Measurements from ENCODE around the gene COX19.
A peak's percentile ranks its signal among the peaks of the same experiment; 100 is the strongest.
"Not testable (repeated sequence)": the region's sequence is repeated elsewhere in the genome, so short reads cannot be mapped to it uniquely, and the experiment has no call there.

Gene COX19

DNA sequence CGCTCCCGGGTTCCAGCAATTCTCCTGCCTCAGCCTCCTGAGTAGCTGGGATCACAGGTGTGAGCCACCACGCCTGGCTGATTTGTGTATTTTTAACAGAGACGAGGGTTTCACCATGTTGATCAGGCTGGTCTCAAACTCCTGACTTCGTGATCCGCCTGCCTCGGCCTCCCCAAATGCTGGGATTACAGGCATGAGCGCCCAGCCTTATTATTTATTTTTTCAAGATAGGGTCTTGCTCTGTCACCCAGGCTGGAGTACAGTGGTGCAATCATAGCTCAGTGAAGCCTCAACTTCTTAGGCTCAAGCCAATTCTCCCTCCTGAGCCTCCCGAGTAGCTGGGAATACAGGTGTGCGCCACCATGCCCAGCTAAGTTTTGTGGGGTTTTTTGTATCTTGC, 15.6 kb downstream of the COX19 start:
- not testable (repeated sequence) for DNase-seq (ENCODE audit: low read depth, low spot score); H3K4me1 ChIP-seq (ENCODE audit: control insufficient read depth, insufficient read depth, low read length); H3K27me3 ChIP-seq (ENCODE audit: control insufficient read depth, insufficient read depth, low read length); H3K36me3 ChIP-seq (ENCODE audit: control insufficient read depth, insufficient read depth, low read length); H3K4me3 ChIP-seq (ENCODE audit: low read length); H3K27ac ChIP-seq (ENCODE audit: low read length); H3K9me3 ChIP-seq (ENCODE audit: control insufficient read depth, insufficient read depth, low read length)
- WGBS (ENCODE audit: insufficient coverage, insufficient read length), result no CpG with 5 or more reads among the region's 10 CpGs

DNA sequence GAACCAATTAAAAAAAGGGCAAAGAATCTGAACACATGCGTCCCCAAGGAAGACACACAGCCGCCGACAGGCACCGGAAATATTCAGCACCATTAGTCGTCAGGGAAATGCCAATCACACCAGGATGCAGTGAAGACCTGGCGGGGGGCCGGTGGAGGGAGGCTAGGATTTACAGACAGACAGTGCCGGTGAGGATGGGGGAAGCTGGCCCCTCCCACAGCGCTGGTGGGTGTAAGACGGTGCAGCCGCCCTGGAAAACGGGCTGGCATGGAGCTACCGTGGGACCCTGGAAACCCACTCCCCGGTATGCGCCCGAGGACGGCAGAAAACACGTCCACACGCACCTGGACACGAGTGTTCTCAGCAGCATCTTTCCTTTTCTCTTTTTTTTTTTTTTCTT, 16.1 kb downstream of the COX19 start:
- Histone ChIP-seq H3K4me1 (ENCODE audit: control insufficient read depth, insufficient read depth, low read length) (peaks cover 6% of the 10 kb centered on the region; the same call in 1 of the 2 replicates), H3K9me3 (ENCODE audit: control insufficient read depth, insufficient read depth, low read length) (no peaks in the 10 kb centered on the region), H3K36me3 (ENCODE audit: control insufficient read depth, insufficient read depth, low read length) (no peaks in the 10 kb centered on the region), H3K4me3 (ENCODE audit: low read length) (no peak overlapping the region), H3K27ac (ENCODE audit: low read length) (no peak overlapping the region), H3K27me3 (ENCODE audit: control insufficient read depth, insufficient read depth, low read length) (peaks cover 2% of the 10 kb centered on the region; the same call in 1 of the 2 replicates)
- no CpG with 5 or more reads among the region's 20 CpGs for WGBS (ENCODE audit: insufficient coverage, insufficient read length)
- DNase-seq (ENCODE audit: low read depth, low spot score), result no peak

DNA sequence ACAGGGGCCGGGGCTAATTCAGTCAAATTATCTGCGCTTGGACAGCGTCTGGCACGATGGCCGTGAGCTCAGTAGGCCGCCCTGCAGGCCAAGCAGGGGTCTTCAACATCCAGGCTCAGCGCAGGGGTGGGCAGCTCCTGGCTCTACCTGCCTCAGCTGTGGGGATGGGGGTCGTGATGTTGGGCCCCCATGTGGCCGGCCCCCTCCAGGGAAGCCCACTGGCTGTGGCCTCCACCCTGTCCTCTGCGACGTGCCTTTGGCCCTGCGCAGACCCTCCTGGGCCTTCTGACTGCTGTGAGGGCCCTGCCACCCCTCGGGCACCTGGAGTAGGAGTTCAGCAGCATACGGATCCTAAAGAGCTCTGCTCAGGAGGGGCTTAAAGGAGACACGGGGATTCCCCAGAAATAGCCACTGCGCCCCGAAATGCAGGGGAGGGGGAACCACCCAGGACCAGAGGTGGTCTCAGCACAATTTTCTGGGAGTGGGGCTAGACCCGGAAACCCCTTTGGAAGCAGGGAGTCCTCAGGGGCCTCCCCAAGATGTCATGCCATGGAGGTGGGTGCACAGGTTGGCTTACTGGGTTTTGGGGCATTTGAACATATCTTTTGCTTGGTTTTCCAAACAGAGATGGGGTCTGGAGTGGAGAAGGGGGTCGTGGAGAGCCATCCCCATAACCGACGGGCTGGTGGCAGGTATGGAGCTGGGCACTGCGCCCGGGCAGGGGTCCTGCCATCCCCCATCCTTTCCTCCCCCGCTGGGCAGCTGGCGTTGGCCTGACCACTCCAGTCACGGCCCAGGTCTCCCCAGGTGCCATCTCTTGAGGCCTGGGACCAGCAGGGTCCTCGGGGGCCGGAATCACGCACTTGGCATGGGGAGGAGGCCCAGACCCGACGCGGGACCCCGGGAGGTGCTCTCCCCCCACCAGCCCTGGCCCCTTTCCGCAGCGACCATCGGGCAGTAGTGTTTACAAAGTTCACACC, 16.8 kb downstream of the COX19 start:
- Histone ChIP-seq H3K9me3 (ENCODE audit: control insufficient read depth, insufficient read depth, low read length) (no peaks in the 10 kb centered on the region), H3K27ac (ENCODE audit: low read length) (no peak overlapping the region), H3K4me1 (ENCODE audit: control insufficient read depth, insufficient read depth, low read length) (peaks cover 6% of the 10 kb centered on the region; the same call in 1 of the 2 replicates), H3K27me3 (ENCODE audit: control insufficient read depth, insufficient read depth, low read length) (peaks cover 2% of the 10 kb centered on the region; the same call in 1 of the 2 replicates), H3K36me3 (ENCODE audit: control insufficient read depth, insufficient read depth, low read length) (no peaks in the 10 kb centered on the region), H3K4me3 (ENCODE audit: low read length) (no peak overlapping the region)
- DNase-seq (ENCODE audit: low read depth, low spot score), result no peak
- WGBS (ENCODE audit: insufficient coverage, insufficient read length), result no CpG with 5 or more reads among the region's 36 CpGs

DNA sequence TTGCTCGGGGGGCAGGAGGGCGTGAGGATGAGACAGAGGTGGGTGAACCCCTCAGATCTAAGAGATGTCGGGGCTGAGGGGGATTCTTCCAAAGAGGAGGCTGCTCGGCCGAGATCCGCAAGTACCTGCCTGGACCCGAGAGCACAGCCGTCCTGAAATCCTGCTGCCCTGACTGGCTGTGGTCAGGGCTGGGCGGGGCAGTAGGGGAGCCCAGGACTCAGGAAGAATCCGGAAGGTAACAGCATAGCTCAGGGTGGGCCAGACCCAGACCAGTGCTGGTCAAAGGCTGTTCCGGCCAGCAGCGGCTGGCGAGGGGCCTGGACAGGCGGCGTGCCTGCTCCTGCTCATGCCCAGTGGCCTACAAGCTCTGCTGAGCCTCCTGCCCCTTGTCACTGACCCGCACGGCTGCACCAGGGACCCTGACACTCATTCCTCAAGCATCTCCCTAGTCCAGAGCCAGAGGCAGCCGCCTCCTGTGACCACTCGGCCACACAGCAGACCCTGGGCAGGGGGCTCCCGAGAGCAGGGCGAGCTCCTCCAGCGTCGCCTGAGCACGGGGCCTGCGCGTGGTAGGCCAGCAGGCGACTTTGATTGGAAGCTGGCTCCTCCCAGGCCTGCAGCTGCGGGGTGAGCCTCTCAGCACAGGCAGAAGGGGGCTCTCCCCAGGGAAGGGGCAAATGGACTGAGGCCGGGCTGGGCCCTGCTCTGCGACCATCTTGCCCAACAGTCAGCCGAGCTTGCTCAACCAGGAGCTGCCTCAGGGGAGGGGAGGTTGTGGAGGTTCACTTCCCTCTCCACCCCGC, 17.7 kb downstream of the COX19 start:
- DNase-seq (ENCODE audit: low read depth, low spot score), result no peak
- no CpG with 5 or more reads among the region's 32 CpGs for WGBS (ENCODE audit: insufficient coverage, insufficient read length)

DNA sequence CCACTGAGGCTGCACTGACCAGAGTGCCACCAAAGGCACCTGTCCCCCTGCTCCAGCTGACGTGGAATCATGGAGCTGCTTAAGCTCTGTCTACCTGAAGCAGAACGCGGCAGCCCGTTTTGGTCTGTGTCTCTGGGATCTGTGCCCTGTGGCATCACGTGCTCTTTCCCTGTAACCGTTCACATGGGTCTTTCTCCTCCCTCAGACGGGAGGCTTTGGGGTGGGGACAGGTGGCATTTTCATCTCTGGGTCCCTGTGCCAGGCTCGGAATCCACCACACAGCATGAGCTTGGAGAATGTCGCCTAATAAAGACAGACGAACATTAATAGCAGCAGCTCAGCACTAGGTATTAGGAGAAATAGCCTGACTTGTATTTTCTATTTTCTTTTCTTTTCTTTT, 19.3 kb downstream of the COX19 start:
- DNase-seq (ENCODE audit: low read depth, low spot score), result no peak
- Histone ChIP-seq H3K27me3 (ENCODE audit: control insufficient read depth, insufficient read depth, low read length) (peaks cover 2% of the 10 kb centered on the region; the same call in 1 of the 2 replicates), H3K4me1 (ENCODE audit: control insufficient read depth, insufficient read depth, low read length) (peaks cover 4% of the 10 kb centered on the region; the same call in 1 of the 2 replicates), H3K9me3 (ENCODE audit: control insufficient read depth, insufficient read depth, low read length) (no peaks in the 10 kb centered on the region), H3K27ac (ENCODE audit: low read length) (no peak overlapping the region), H3K36me3 (ENCODE audit: control insufficient read depth, insufficient read depth, low read length) (no peaks in the 10 kb centered on the region), H3K4me3 (ENCODE audit: low read length) (no peak overlapping the region)
- WGBS (ENCODE audit: insufficient coverage, insufficient read length), result no CpG with 5 or more reads among the region's 10 CpGs

More for the DNA sequence above, 17.7 kb downstream of the COX19 start:
- Histone ChIP-seq H3K4me1 (ENCODE audit: control insufficient read depth, insufficient read depth, low read length) (peaks cover 4% of the 10 kb centered on the region; the same call in 1 of the 2 replicates), H3K36me3 (ENCODE audit: control insufficient read depth, insufficient read depth, low read length) (no peaks in the 10 kb centered on the region), H3K4me3 (ENCODE audit: low read length) (no peak overlapping the region), H3K9me3 (ENCODE audit: control insufficient read depth, insufficient read depth, low read length) (no peaks in the 10 kb centered on the region), H3K27ac (ENCODE audit: low read length) (no peak overlapping the region), H3K27me3 (ENCODE audit: control insufficient read depth, insufficient read depth, low read length) (peaks cover 2% of the 10 kb centered on the region; the same call in 1 of the 2 replicates)

DNA sequence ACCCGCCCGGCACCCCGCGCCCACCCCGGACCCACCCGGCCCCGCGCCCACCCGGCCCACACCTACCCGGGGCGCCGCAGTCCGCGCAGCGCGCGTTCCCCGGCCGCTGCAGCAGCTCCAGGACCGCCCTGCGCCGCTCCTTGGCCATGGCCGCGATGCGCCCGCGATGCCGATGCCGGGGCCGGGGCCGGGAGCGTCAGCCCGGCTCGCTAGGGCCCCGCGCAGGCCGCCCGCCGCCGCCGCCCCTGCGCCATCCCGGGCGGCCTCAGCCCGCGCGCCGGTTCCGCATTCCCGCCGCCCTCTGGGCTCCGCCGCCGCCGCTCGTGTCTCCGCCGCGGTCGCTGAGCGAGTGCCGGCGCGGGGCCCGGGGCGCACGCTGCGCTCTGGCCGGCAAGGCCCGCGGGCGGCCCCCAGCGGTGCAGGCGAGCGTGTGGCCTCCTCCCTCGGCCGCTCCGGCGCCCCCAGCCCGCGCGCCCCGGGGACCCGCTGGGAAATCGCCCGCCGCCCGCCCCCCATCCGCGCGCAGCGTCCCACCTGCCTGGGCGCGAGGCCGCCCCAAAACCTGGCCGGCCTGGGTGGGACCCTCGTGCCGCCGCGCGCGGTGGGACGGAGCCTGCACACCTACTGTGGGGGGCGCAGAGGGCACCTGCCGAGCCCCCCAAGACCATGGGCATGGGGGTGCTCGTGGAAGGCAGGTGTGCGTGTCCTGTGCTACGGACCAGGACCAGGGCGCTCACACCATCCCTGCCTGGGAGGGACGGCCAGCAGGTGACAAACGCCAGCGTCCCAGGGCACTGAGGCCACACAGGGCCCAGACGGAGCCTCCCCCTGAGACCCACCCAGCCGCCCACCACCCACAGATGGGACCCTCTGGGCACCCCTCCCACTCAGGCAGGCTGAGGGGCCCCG, 20.8 kb downstream of the COX19 start, which contains the start of gene ADAP1:
ADAP1 (minus strand) TSS at position 351 of the 909 bp plus-strand sequence; CDS start at position 148, 203 bp downstream.
- Histone ChIP-seq H3K36me3 (ENCODE audit: control insufficient read depth, insufficient read depth, low read length) (no peaks in the 10 kb centered on the region), H3K9me3 (ENCODE audit: control insufficient read depth, insufficient read depth, low read length) (no peaks in the 10 kb centered on the region), H3K27ac (ENCODE audit: low read length) (no peak within 1 kb of the TSS), H3K4me1 (ENCODE audit: control insufficient read depth, insufficient read depth, low read length) (peaks cover 4% of the 10 kb centered on the region; the same call in 1 of the 2 replicates), H3K27me3 (ENCODE audit: control insufficient read depth, insufficient read depth, low read length) (peaks cover 2% of the 10 kb centered on the region; the same call in 1 of the 2 replicates), H3K4me3 (ENCODE audit: low read length) (peak within 1 kb of the TSS; percentile 26; the same call in 1 of the 2 replicates)
- no CpG with 5 or more reads among the region's 115 CpGs for WGBS (ENCODE audit: insufficient coverage, insufficient read length)
- DNase-seq (ENCODE audit: low read depth, low spot score), result no peak

DNA sequence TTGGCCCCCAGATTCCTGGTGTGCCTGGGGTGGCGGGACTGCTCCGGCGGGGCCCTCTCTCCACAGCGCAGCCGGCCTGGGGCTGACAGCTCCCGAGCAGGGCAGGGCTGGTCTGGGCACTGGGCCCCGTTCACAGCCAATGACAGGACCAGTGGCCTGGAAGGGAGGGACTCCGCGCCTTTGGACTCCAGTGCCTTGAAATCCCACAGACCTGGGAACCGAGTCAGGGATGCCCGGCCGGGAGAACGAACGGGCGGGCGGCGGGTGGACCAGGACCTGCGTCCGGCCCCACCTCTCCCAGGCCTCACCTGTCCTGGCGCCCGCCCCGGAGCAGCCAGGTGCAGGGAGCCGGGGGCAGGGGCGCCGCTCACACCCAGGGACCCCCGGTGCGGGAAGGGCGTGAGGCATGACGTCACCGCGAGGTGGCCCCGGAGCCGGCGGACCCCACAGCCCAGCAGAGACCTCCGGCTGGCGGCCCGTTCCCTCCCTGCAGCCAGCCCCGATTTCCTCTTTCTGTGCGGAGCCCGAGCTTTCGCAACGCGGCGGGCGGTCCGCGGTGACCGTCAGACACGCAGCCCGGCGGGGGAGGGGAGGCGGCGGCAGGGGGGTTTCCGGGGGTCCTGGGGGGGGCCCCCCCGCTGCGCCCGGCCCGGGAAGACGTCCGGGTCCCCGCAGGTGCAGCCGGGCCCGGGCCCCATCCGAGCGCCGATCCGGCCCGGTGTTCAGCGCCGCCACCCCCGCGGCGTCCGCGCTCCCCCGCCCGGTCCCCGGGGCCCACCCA, 21.6 kb downstream of the COX19 start:
- DNase-seq (ENCODE audit: low read depth, low spot score), result no peak
- H3K9me3 ChIP-seq (ENCODE audit: control insufficient read depth, insufficient read depth, low read length), result no peaks in the 10 kb centered on the region
- peak overlapping the region; percentile 26; the same call in 1 of the 2 replicates for H3K4me3 ChIP-seq (ENCODE audit: low read length)
- no peak overlapping the region for H3K27ac ChIP-seq (ENCODE audit: low read length)
- no peaks in the 10 kb centered on the region for H3K36me3 ChIP-seq (ENCODE audit: control insufficient read depth, insufficient read depth, low read length)
- H3K27me3 ChIP-seq (ENCODE audit: control insufficient read depth, insufficient read depth, low read length), result peaks cover 2% of the 10 kb centered on the region; the same call in 1 of the 2 replicates
- WGBS (ENCODE audit: insufficient coverage, insufficient read length), result no CpG with 5 or more reads among the region's 78 CpGs
- peaks cover 10% of the 10 kb centered on the region for H3K4me1 ChIP-seq (ENCODE audit: control insufficient read depth, insufficient read depth, low read length)

DNA sequence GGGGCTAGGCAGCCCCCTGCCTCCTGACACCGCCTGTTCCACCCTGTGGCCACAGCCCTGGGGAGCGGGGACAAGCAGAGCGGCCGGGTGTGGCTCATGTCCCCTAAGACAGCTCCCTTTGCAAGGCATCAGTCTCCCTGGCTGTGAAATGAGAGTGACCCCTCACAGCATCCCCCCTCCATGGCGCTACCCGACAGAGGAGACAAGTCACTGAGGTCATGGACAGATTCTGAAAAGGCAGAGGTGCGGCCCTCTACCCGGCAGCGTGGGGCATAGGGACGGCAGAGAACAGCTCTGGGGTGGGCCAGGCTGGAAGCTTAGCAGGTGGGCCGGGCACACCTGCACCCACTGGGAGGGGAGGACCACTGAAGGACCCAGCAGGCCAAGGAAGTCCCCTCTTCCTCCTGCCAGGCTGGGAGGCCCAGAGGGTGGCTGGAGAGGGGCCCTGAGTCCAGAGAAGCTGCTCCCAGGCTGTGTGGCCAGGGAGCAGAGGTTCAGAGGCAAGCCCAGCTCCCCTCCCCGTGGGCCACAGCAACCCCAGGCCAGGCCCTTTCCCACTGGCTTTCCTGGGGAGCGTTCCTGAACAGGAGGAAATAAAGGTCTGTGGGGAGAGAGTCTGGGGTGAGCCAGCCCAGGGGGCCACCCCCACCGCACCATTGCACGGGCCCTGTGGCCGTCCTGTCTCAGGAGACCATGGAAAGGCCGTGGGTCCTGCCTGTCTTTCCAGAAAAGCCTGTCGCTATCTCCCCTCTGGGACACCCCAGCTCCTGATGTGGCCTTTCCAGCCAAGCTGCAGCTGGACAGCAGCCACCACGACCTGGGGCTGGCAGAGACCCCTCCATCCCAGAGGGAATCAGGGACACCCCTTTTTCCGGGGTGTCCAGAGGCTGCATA, 22.6 kb downstream of the COX19 start:
- H3K27ac ChIP-seq (ENCODE audit: low read length), result no peak overlapping the region
- peaks cover 10% of the 10 kb centered on the region for H3K4me1 ChIP-seq (ENCODE audit: control insufficient read depth, insufficient read depth, low read length)
- no peak overlapping the region for H3K4me3 ChIP-seq (ENCODE audit: low read length)
- DNase-seq (ENCODE audit: low read depth, low spot score), result no peak
- peaks cover 2% of the 10 kb centered on the region; the same call in 1 of the 2 replicates for H3K27me3 ChIP-seq (ENCODE audit: control insufficient read depth, insufficient read depth, low read length)
- WGBS (ENCODE audit: insufficient coverage, insufficient read length), result no CpG with 5 or more reads among the region's 20 CpGs
- no peaks in the 10 kb centered on the region for H3K9me3 ChIP-seq (ENCODE audit: control insufficient read depth, insufficient read depth, low read length)
- no peaks in the 10 kb centered on the region for H3K36me3 ChIP-seq (ENCODE audit: control insufficient read depth, insufficient read depth, low read length)
